Gastroesophageal sphincter (tissue), 3 donors: ENCODE data around the gene ACOT12.

Experiments
- CTCF ChIP-seq, 4 experiments: fragments of 200-600 bp in 2 of 4; fragments of 450-650 bp in 2 of 4; sonication (generic) in 1 of 4; IDR thresholded peaks; one replicate each; pipeline ENCODE4 v1.5.1; 2017 to 2019; ENCODE audit warnings: antibody characterized with exemption in 4 of 4, mild to moderate bottlenecking in 2 of 4, moderate library complexity in 2 of 4
- EP300 ChIP-seq: sonication (generic); formaldehyde crosslinking; IDR thresholded peaks from one replicate; pipeline ENCODE4 v1.6.1; 2017; ENCODE audit warnings: antibody characterized with exemption, mild to moderate bottlenecking
- POLR2A ChIP-seq, 2 donors: fragments of 450-650 bp; IDR thresholded peaks; one replicate each; pipeline ENCODE4 v1.6.1; 2017; ENCODE audit warnings: antibody characterized with exemption in 2 of 2, mild to moderate bottlenecking in 2 of 2, moderate library complexity in 1 of 2

- TF ChIP-seq CTCF (IDR thresholded peaks at IDR 0.05) = no peak
- no peak for TF ChIP-seq POLR2A (IDR thresholded peaks at IDR 0.05)
- TF ChIP-seq EP300 = no peak
These were observed 32.6 kb upstream of the ACOT12 start for GRCh38 chr5:81426359-81427030.
